Right lobe of liver (tissue), 6 donors: Measurements from ENCODE around the gene HMGCL. TPM values are rescaled to one million over a fixed set of nuclear protein-coding genes. Genes with fewer than 3 reads are reported as not detected.

Experiments used
- ATAC-seq, 4 donors: fragments of 200-7000 bp; cut with Tn5 transposase; one replicate each; pipeline ENCODE4 v1.9.1; 2020; ENCODE audit warnings: mild to moderate bottlenecking in 4 of 4, moderate library complexity in 4 of 4
- DNase-seq, 3 donors: peaks; one replicate each; pipeline ENCODE4 v3.0.0-alpha.2; 2020
- H3K27ac ChIP-seq, 3 donors: fragments of 200-600 bp; one replicate each; pipeline ENCODE4 v1.8.0; 2022
- H3K27me3 ChIP-seq, 2 donors: fragments of 200-600 bp; one replicate each; pipeline ENCODE4 v1.8.0; 2022
- H3K36me3 ChIP-seq, 4 donors: fragments of 200-600 bp; sonication (generic) in 1 of 4; one replicate each; pipeline versions ENCODE4 v1.5.1 to v1.8.0; 2017 to 2022; ENCODE audit warnings: control low read depth in 1 of 4
- H3K4me1 ChIP-seq, 4 donors: fragments of 200-600 bp; sonication (generic) in 1 of 4; one replicate each; pipeline versions ENCODE4 v1.5.1 to v1.8.0; 2017 to 2022; ENCODE audit warnings: control low read depth in 1 of 4
- H3K4me3 ChIP-seq, 3 donors: fragments of 200-600 bp; one replicate each; pipeline ENCODE4 v1.8.0; 2022
- H3K9me3 ChIP-seq, 4 donors: fragments of 200-600 bp; sonication (generic) in 1 of 4; one replicate each; pipeline versions ENCODE4 v1.5.1 to v1.8.0; 2017 to 2022; ENCODE audit warnings: control low read depth in 1 of 4
- POLR2A ChIP-seq: fragments of 450-650 bp; IDR thresholded peaks from one replicate; pipeline ENCODE4 v1.6.1; 2017; ENCODE audit warnings: antibody characterized with exemption, mild to moderate bottlenecking
- WGBS: methylation state at CpG from one replicate; pipeline ENCODE4 v1.1.6; 2018; ENCODE audit warnings: low coverage, low lambda C conversion rate; ENCODE audit not compliant: insufficient coverage; ENCODE audit errors: missing lambda C conversion rate; 5-methylcytosine and 5-hydroxymethylcytosine counted together
- intact Hi-C, 2 donors: fragments of 100-400 bp; cut with DNase I; formaldehyde crosslinking; loops; one replicate each; pipeline versions ENCODE4 v1.11.2 to v1.14.1; 2022
- total RNA-seq, 6 experiments: library from RNA; depleted of rRNA in 2 of 6; stranded (reverse); fragments of >200 nt in 2 of 6; fragmentation: NEBNext Ultra II Directional in 3 of 6; extraction: Animal tissue kit (Norgen Biotek cat#: 25700) in 3 of 6; gene quantifications; one replicate each; pipeline versions ENCODE4 v1.1.0 to v1.2.4, GENCODE V29; 2016 to 2023
- TF ChIP-seq, protein P1 (sequence below), 4 donors: fragments of 200-600 bp in 3 of 4; fragments of 450-650 bp in 1 of 4; IDR thresholded peaks; one replicate each; pipeline versions ENCODE4 v1.5.1 to v1.8.0; 2016 to 2022; ENCODE audit warnings: antibody characterized with exemption in 4 of 4, mild to moderate bottlenecking in 2 of 4
- donor health status: DM: no; HTN: yes; CAD: no.
- donor health status: DM: no; HTN: no; CAD: no.
- donor health status: DM: no; HTN: no; CAD: no.
- donor health status: DM: no; HTN: yes; CAD: no.
- donor health status: DM: no; HTN: yes; CAD: no.

Gene HMGCL
- total RNA-seq, 6 experiments from 2014 or later = 143 to 178 (median 160) TPM

DNA sequence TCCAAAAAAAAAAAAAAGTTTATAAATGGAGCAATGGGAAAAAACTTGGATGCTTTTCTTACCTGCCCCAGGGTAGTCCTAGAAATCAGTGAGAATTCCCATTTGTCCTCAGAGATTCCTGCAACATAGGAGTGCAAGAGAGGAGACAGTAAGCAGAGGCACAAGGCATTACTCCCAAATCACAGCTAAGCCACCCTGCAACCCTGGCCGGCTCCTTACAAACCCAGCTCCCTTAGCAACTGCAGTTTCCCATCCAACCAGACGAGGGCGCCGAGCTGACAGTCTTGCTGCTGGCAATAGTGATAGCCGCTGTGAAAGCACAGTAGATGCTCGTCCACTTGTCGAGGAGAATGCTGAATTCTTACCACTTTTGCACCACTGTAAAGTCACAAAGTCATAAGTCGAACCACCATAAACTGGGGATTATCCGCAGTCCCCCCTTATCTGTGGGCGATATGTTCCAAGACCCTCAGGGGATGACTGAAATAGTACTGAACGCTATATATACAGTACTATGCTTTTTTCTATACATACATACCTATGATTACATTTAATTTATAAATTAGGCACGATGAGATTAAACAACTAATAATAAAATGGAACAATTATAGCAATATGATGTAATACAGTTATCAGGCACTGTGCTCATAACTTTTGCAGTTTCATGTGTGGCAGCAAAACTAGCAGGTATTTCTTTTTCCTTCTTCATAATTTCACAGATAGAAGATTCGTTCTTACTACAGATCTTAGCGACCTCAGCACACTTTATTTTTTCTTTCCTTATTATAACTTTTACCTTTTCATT, 53.0 kb downstream of the HMGCL start:
- DNase-seq = peak; percentile 87 to 88 (median 88)
- intact Hi-C loops = no loop called here
- peak; percentile 81 to 90 (median 88) for ATAC-seq
- Histone ChIP-seq H3K36me3 (peaks cover 0 to 8% (median 4%) of the 10 kb centered on the region in 4 donors), H3K27ac (no peak overlapping the region), H3K27me3 (no peaks in the 10 kb centered on the region), H3K4me3 (no peak overlapping the region), H3K9me3 (no peaks in the 10 kb centered on the region), H3K4me1 (peaks cover 0 to 47% (median 21%) of the 10 kb centered on the region in 4 donors)
- WGBS = 18% methylated on average over 10 of the region's 14 CpGs
- no peak for TF ChIP-seq POLR2A
- TF ChIP-seq, protein P1, sequence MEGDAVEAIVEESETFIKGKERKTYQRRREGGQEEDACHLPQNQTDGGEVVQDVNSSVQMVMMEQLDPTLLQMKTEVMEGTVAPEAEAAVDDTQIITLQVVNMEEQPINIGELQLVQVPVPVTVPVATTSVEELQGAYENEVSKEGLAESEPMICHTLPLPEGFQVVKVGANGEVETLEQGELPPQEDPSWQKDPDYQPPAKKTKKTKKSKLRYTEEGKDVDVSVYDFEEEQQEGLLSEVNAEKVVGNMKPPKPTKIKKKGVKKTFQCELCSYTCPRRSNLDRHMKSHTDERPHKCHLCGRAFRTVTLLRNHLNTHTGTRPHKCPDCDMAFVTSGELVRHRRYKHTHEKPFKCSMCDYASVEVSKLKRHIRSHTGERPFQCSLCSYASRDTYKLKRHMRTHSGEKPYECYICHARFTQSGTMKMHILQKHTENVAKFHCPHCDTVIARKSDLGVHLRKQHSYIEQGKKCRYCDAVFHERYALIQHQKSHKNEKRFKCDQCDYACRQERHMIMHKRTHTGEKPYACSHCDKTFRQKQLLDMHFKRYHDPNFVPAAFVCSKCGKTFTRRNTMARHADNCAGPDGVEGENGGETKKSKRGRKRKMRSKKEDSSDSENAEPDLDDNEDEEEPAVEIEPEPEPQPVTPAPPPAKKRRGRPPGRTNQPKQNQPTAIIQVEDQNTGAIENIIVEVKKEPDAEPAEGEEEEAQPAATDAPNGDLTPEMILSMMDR (IDR thresholded peaks at IDR 0.05) = peak; percentile 90 to 96 (median 95)

DNA sequence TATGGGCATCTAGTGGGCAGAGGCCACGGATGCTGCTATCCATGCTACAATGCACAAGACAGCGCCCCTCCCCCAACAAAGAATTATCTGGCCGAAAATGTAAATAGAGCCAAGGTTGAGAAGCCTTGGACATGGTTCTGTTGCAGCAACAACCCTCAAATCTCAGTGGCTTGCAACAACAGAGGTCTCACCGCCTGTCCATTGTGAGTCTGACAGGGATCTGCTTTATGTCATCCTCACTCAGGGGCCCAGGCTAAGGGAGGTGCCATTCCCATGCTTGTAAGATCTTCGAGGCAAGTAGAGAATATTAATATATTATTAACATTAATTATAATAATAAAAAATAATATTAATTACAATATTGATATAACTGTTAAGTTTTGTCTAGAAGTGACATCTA, 56.5 kb downstream of the HMGCL start:
- Histone ChIP-seq H3K9me3 (no peaks in the 10 kb centered on the region), H3K27ac (no peak overlapping the region), H3K27me3 (no peaks in the 10 kb centered on the region), H3K36me3 (peaks cover 0 to 8% (median 5%) of the 10 kb centered on the region in 4 donors), H3K4me3 (no peak overlapping the region), H3K4me1 (peaks cover 0 to 29% (median 7%) of the 10 kb centered on the region in 4 donors)
- ATAC-seq = no peak
- intact Hi-C loops = no loop called here
- WGBS = 80% methylated on average over 4 of the region's 5 CpGs
- DNase-seq = no peak
- TF ChIP-seq, protein P1 (IDR thresholded peaks at IDR 0.05) = no peak
- TF ChIP-seq POLR2A = no peak

DNA sequence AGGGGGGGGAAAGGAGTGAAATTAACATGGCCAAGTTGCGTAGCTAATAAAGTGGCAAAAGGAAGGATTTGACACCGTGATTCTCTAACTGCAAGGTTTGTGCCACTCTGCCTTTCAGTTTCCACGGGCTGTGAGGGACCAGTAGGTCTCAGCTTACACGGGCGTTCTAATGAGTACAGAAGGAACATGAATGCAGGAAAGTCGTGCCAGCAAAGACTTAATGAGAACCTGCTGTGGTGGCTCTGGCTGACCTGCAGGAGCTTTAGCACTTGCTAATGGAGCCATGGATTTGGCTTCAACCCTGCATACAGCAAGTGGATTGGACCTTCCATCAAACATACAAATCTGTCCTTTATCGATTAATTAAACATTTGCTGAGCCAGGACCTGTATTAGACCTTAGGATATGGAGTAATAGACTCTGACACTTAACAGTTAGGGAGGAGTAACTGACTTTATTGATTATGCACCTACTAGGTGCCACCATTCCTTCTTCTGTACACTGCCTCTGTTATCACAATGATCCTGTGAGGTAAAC, 62.1 kb downstream of the HMGCL start:
- 31% methylated on average over 3 of the region's 7 CpGs for WGBS
- no peak overlapping the region for H3K4me3 ChIP-seq
- DNase-seq (no peak), ATAC-seq (peak; percentile 77 to 83 (median 79))
- H3K27ac ChIP-seq = no peak overlapping the region
- no peaks in the 10 kb centered on the region for H3K27me3 ChIP-seq
- no peaks in the 10 kb centered on the region for H3K9me3 ChIP-seq
- intact Hi-C loops = no loop called here
- peaks cover 0 to 31% (median 27%) of the 10 kb centered on the region in 4 donors for H3K36me3 ChIP-seq
- peaks cover 0 to 27% (median 11%) of the 10 kb centered on the region in 4 donors for H3K4me1 ChIP-seq
- TF ChIP-seq POLR2A = no peak

DNA sequence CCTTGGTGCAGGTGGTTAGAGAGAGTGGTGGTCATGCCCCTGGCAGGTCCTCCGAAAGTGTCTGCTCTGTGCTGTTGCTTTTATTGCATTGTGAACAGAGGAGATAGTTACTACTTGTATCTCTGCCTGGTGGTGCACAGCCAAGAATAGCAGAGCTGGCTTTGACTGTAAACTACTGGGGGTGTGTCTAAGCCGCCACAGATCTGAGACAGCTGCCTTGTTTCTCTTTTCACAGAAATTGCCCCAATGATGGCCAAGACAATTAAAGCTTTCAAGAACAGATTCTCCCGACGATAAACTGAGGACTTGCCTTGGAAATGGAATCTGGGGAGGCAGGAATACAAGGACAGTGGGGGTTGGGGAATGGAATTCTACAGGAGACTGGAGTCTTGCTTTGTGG, 66.0 kb downstream of the HMGCL start:
- intact Hi-C loops = loop anchor here in 1 of 2 donors (10.0 kb wide), 1 partner anchor 64 kb away; the partner anchor contains the start of gene RPL11
- Histone ChIP-seq H3K4me3 (no peak overlapping the region), H3K9me3 (no peaks in the 10 kb centered on the region), H3K27me3 (no peaks in the 10 kb centered on the region), H3K4me1 (peaks cover 0 to 22% (median 8%) of the 10 kb centered on the region in 4 donors), H3K27ac (no peak overlapping the region), H3K36me3 (peaks cover 16 to 68% (median 49%) of the 10 kb centered on the region in 4 donors)
- no peak for ATAC-seq
- no peak for DNase-seq
- TF ChIP-seq, protein P1 (IDR thresholded peaks at IDR 0.05) = no peak
- no peak for TF ChIP-seq POLR2A
- WGBS = 76% methylated on average over 3 of the region's 4 CpGs

DNA sequence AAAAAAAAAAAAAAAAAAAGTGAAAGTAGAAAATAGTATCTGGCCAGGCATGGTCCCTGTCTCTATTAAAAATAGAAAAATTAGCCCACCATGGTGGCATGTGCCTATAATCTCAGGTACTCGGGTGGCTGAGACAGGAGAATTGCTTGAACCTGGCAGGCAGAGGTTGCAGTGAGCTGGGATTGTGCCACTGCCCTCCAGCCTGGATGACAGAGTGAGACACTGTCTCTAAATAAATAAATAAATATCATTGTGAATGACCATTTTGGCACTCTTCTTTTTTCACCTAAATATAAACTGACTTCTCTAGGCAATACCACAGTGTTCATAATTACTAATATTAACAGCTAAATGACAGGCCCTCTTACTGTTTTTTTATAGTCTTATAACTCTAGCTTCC, 67.4 kb downstream of the HMGCL start:
- peaks cover 30 to 83% (median 58%) of the 10 kb centered on the region in 4 donors for H3K36me3 ChIP-seq
- intact Hi-C loops = loop anchor here in 1 of 2 donors (10.0 kb wide), 1 partner anchor 63 kb away; the partner anchor contains the start of gene RPL11
- DNase-seq = no peak

More for the DNA sequence above, 67.4 kb downstream of the HMGCL start:
- no peak overlapping the region for H3K27ac ChIP-seq
- H3K4me1 ChIP-seq = peaks cover 0 to 12% (median 3%) of the 10 kb centered on the region in 4 donors
- H3K9me3 ChIP-seq = no peaks in the 10 kb centered on the region
- 75% methylated on average over 1 of the region's 1 CpG for WGBS
- H3K27me3 ChIP-seq = no peaks in the 10 kb centered on the region
- no peak overlapping the region for H3K4me3 ChIP-seq
- ATAC-seq = no peak
- no peak for TF ChIP-seq POLR2A
- TF ChIP-seq, protein P1 (IDR thresholded peaks at IDR 0.05) = no peak
